ENCODE data around the gene TRIM17.

- TF ChIP-seq POLR2AphosphoS5 (IDR thresholded peaks at IDR 0.05) (peak in 1 of 3 donors; percentile 72), CTCF (IDR thresholded peaks at IDR 0.05 in 8 of 11, conservative IDR thresholded peaks at IDR 0.05 in 3 of 11) (peak in 8 of 11 experiments; percentile 17 to 60 (median 42))
Observed at GRCh38 chr1:228416217-228416933, at the start of gene TRIM17.
